Cerebellar nuclear complex (tissue), 1 donor: Measurements from ENCODE around the gene TNFSF11.

Experiments
- DNase-seq, 2 experiments: peaks; one replicate each; lab custom pipeline; 2025; lab: John Stamatoyannopoulos, UW

Gene TNFSF11

DNA sequence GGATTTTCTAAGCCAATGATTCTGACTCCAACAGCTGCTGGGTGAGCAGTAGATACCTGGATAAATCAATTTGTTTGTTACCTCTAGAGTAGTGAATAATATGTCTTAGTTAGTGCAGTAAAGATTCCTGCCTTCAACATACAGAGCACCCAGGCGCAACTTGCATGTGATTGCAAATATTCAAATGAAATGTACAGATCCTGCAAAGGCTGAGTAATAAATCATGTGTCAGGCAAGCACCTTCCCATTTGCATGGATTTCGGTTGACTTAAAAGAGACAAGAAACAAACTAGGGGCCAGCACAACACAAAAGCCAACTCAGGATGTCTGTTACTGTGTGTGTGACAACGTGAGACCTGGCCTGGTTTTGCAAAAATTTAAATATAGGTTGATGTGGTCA, 79.7 kb downstream of the TNFSF11 start:
- no peak for DNase-seq

GRCh38 chr13:42654212-42654611, 80.3 kb downstream of the TNFSF11 start:
- DNase-seq = no peak

DNA sequence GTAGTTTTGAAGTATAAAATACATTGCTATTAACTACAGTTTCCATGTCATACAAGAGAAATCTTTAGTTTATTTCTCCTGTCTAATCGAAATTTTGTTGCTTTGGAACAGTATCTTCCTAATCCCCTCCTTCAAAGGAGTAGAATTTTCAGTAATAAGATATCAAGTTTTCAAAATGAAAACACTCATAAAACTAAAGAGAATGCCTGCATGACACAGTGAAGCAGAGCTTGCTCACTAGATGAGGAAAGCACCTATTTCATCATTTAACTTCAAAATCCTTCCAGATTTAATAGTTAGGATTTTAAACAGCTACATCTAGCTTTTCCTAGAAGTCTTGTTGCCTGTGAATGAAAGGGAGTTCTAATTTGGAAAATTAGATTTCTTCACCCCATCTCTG, 80.8 kb downstream of the TNFSF11 start:
- DNase-seq = no peak

DNA sequence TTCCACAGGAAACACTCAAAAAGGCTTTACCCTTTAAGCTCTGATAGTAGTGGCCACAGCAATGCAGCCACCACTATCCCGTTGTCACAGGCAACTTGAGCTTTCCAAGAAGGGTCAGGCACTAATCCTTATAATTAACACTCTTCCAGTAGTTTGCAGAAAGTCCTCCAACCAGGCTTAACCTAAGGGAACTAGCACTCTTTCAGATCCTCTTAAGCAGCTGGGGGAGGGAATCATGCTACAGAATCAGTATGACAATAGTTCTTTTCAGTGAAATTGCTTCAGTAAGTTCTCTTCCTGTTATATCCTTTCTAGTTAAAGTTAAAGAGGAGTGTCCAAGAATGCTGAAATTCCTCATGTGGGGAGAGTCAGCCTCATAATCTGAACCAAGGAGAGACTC, 82.2 kb downstream of the TNFSF11 start:
- no peak for DNase-seq

DNA sequence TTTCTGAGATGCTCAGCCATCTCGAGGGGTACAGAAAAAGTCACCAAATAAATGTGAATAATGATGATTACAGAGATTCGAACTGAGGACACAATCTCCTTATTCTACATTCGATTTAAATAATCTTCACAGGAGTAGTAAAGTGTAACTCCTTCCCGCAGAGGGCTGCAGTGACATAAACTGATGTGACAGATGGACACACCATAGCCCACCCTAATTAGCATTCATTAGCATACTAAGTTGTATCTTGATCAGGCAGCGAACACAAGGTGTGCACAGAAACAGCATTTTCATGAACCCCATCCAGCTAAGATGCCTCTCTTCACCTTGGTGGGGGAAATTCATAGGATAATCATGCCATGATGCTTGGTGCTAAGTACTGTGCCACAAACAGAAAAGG, 83.0 kb downstream of the TNFSF11 start:
- no peak for DNase-seq
